CD4-positive, alpha-beta T cell treated with Interleukin-2 at 100 ng/mL for 4 hours (primary cell): ENCODE results near the gene PLCD1.
"Not testable (repeated sequence)": the region's sequence is repeated elsewhere in the genome, so short reads cannot be mapped to it uniquely, and the experiment has no call there.

Source experiments
- DNase-seq: peaks from one replicate; pipeline ENCODE4 v3.0.0-alpha.2; 2020; ENCODE audit warnings: low spot score

Gene PLCD1

GRCh38 chr3:37986479-37987314, 42.7 kb downstream of the PLCD1 start:
- DNase-seq = no peak

- no peak for DNase-seq
These were observed 43.7 kb downstream of the PLCD1 start for GRCh38 chr3:37985637-37986320.

DNA sequence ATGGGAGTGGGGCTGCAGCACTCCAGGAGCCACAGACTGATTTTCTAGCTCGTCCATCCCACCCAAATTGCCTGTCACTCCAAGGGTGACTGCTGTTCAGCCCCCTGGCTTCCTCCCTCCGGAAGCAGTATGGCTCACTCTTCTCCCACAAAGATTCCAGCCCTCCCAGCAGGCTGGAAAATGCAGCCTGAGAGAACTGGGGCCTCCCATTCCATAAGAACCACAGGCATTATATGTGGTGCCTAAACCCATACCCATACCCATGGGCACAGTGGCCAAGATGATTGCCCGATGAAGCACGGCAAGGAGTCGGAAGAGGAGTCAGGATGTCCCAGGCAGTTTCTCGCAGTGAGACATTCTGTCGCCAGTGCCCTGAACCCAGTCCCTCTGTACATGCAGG, 44.8 kb downstream of the PLCD1 start:
- no peak for DNase-seq

- no peak for DNase-seq
These were observed 45.4 kb downstream of the PLCD1 start for GRCh38 chr3:37984051-37984450.

DNA sequence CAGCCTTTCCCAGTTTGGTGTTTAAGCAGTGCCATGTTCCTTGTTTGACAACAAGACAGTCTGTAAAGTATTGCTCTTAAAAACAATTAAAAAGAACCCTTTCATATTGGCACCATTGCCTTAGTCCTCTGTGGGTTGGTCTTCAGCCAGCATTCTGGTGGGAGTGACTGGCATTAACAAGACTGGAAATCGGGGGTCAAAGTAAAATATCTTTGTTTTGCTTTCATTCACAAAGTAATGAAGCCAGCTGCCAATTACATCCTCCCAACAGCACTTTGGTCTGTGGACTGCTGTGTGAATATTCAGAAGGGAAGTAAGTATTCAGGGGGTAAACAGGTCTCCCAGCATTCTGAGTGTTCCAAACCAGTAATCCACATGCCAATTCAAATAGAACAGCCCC, 47.1 kb downstream of the PLCD1 start:
- DNase-seq = no peak

DNA sequence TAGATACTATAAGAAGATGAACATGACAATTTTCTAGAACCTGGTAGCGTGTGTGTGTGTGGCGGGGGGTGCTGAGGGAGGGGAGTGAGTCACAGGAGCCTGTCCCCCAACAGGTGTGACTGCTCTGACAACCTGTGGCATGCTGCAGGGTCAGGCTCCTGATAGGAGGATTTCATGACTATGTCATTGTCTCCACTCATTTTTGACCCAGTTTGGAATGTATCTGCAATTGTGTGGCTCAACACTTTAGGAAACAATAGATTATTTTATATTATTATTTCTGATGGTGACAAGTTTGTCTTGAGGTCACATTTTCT, 48.1 kb downstream of the PLCD1 start:
- DNase-seq = no peak

GRCh38 chr3:37980462-37981347, 48.7 kb downstream of the PLCD1 start:
- no peak for DNase-seq

DNA sequence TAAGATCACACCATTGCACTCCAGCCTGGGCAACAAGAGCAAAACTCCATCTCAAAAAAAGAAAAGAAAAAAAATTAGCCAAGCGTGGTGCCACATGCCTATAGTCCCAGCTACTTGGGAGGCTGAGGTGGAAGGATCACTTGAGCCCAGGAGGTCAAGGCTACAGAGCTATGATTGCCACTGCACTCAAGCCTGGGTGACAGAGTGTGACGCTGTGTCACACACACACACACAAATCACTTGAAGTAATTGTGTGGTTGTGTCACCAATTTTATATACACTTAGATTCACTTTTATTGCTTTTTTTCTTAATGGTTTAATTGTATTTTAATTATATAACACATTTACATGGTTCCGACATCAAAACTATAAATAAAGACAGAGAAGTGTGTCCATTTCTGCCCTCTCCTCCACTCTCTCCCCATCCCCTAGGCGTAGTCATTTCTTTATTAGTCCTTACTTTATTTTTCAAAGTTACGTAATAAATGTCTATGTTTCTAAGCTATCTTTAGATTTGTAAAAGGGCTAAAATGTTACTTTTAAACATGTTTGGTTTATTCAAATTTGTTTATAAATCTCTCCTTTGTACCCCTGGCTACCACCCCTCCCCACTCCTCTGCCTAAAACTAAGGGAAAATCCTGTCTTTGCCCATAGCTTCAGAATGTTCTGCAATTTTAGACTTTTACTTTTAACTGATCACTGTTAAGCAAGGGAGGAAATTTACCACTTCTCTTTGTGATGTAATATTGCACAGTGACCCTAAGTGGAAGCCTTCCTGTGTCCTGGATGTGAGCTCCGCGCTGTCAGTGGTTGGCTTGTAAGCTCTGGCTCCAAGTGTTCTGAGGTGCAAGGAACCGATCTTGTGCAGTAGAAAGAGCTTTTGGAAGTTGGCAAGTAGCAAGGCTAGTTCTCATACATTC, 49.6 kb downstream of the PLCD1 start:
- DNase-seq = no peak

DNA sequence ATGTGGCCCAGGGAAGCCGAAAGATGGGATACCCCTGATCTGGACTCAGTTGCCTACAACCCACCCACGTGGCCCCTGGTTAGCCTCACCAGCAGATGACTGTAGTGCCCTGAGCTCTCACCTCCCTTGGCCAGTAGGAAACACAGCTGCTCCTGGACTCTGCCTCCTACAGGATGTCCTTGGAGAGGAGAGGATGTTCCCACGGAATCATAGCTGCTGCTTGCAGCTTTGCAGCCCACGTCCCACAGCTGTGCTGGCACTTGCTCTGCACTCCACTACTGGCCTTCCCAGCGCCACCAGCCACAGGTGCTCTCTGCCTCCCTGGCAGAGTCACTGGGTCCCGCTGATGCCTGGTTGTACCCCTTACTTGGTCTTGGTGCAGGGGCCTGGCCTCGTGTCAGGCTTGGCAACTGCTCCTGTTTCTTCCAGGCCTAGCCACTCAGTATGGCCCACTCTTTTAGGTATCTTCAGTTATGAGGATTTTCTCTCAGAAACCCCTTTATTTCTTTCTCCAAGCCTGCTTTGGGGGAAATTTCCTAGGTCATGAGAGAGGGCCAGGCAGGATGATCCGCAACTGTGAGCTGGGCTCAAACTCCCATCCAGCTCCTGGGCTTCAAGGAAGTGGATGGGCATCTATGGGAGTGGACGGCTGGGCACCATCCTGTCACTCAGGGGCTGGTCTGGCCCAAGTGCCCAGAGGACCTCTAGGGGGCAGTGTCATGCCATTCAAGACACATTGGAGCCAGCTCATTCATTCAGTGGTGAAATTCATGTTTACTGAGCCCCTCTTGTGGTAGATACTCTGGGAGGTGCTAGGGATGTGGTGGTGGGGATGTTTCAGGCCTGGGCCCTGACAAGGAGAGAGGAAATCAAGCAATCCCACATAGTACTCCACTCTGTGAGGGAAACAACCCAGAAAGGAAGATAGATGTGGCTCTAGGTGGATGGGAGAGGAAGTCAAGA, 55.0 kb downstream of the PLCD1 start:
- peak; percentile 78 for DNase-seq

GRCh38 chr3:37973246-37974054, 56.0 kb downstream of the PLCD1 start:
- DNase-seq = no peak

DNA sequence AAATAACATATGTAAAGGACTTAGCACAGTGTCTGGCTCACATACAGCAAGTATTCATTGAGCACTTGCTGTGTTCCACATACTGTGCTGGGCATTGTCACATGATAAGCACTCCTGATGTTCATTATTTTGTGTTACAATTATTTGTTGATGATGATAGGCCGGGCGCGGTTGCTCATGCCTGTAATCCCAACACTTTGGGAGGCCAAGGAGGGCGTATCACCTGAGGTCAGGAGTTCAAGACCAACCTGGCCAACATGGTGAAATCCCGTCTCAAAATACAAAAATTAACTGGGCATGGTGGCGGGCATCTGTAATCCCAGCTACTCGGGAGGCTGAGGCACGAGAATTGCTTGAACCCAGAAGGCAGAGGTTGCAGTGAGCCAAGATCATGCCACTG, 57.4 kb downstream of the PLCD1 start:
- not testable (repeated sequence) for DNase-seq

GRCh38 chr3:37971467-37971866, 58.0 kb downstream of the PLCD1 start:
- DNase-seq = no peak

DNA sequence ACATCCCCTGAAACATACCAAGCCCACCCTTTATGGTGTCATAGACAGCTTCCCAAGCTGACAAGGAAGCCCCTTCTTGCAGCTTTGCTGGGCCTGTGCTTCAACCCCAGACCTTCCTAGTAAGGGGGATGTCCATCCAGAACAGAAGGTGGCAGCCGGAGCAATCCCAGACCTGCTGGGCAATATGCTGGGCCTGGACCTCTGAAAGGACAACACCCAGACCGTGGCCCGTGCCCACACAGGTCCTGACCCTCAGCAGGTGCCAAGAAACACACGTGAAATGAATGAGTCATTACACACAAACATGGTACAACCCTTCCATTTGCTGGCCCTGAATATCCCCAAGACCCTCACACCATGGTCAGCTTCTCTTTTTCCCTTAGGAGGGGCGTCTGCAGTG, 58.6 kb downstream of the PLCD1 start:
- no peak for DNase-seq

DNA sequence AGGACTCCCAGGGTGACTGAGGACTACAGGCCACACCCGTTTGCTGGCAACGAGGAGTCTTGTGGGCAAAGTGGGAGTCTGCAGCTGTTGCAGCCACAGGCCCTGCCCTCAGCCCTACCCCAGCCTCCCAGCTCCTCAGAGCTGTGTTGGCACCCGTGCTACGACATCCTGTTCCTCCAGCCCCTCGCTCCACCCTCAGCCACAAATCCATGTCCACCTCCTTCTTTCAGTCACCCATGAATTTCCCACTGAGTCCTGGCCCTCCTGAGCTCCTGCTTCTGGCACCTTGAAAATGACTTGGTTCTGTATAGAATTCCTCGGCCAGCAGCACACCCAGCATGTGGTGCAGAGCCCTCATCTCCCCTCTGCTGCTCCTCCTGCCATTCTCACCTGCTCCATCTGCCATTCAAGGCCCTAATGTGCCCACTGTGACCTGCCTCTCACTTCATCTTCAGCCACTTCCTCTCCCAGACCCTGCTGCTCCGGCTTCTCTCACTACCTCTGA, 59.8 kb downstream of the PLCD1 start:
- DNase-seq = no peak

- DNase-seq = no peak
These were observed 60.4 kb downstream of the PLCD1 start for GRCh38 chr3:37968813-37969595.

- DNase-seq = no peak
These were observed 61.2 kb downstream of the PLCD1 start for GRCh38 chr3:37968199-37968598.

DNA sequence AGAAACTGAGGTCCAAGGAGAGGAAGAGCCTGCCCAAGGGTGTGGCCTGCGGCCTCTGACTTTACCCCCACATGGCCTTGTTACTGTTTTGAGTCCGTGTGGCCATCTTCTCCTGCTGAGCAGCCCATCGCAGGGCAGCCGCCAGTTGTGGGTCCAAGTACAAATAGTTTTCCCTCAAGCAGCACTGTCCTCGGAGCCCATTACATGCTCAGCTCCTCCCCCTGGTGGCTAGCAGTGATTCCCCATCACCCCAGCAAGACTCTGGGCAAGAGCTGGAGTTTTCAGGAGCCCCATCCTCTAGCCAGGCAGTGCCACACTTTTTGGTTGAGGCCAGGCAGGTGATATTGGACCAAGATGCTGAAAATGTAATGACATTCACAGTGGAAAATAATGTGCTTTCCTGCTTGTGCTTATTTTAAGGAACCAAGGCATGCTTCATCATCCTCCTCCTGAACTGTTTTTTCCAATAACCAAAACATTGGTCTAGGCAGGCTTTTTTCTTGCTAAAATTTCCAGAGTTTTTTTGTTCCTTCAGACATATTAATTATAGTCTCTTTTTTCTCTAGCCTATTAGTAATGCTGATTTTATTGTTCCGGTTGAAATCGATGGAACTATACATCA, 62.1 kb downstream of the PLCD1 start:
- DNase-seq = peak; percentile 49

DNA sequence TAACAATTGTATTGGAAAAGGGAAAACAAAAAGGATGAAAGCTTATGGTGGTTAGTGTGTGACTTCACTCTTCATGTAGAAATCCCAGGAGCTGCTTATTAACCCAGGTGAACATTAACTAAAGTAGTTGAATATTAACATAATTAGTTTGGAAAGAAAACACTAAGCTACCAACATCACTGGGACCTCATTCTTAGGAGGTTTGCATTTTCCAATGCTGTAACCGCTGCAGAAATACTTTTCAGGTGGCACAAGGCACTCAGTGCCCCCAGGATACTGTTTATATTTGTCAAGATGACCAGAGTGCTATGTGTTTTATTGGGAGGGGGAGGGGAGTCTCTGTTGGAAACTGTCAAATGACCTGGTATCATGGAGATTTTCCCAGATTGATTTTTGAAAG, 64.7 kb downstream of the PLCD1 start:
- no peak for DNase-seq
